Fibroblast of skin of back (primary cell): ENCODE data around the gene MPPE1.
A peak's percentile ranks its signal among the peaks of the same experiment; 100 is the strongest.

Experiments
- DNase-seq: peaks from one replicate; pipeline ENCODE4 v3.0.0-alpha.2; 2013

Gene MPPE1

GRCh38 chr18:11851806-11852337 lies 56.2 kb downstream of the MPPE1 start:
- DNase-seq: peak; percentile 37

- peak; percentile 96 for DNase-seq
These were observed 56.8 kb downstream of the MPPE1 start, which contains the start of gene CHMP1B for GRCh38 chr18:11851146-11851805. Gene CHMP1B, plus strand, starts transcription at chr18:11851413. Its CDS starts 99 bp downstream, at chr18:11851512.

GRCh38 chr18:11850821-11851145 lies 57.3 kb downstream of the MPPE1 start:
- peak; percentile 58 for DNase-seq

- peak; percentile 91 for DNase-seq
These were observed 58.1 kb downstream of the MPPE1 start for GRCh38 chr18:11849841-11850634.

GRCh38 chr18:11849279-11849678 lies 58.8 kb downstream of the MPPE1 start:
- DNase-seq: no peak

- DNase-seq: no peak
These were observed 60.3 kb downstream of the MPPE1 start for GRCh38 chr18:11847811-11848210.

- no peak for DNase-seq
These were observed 62.5 kb downstream of the MPPE1 start for GRCh38 chr18:11845654-11846053.

- no peak for DNase-seq
These were observed 63.7 kb downstream of the MPPE1 start for GRCh38 chr18:11844436-11844835.

- DNase-seq: peak; percentile 42
These were observed 65.6 kb downstream of the MPPE1 start for GRCh38 chr18:11842562-11842961.

- DNase-seq: peak; percentile 13
These were observed 67.6 kb downstream of the MPPE1 start for GRCh38 chr18:11840493-11840892.

- no peak for DNase-seq
These were observed 68.6 kb downstream of the MPPE1 start for GRCh38 chr18:11839556-11839955.

GRCh38 chr18:11834772-11835171 lies 73.3 kb downstream of the MPPE1 start:
- no peak for DNase-seq
